A549 (cell line): Measurements from ENCODE around the gene MGAT2. TPM values are rescaled to one million over a fixed set of nuclear protein-coding genes. Genes with fewer than 3 reads are reported as not detected.

Experiments
- ATAC-seq, 2 experiments: fragments of 200-7000 bp in 1 of 2; fragments of >200 bp in 1 of 2; cut with Nextera tagmentation in 1 of 2; cut with Tn5 transposase in 1 of 2; 3 replicates each; pipeline versions ENCODE4 v1.8.0 to v1.9.1; 2018 to 2020; ENCODE audit warnings: mild to moderate bottlenecking in 1 of 2, moderate library complexity in 1 of 2
- CTCF ChIA-PET: fragments of 300-600 bp; sonication (Branson Sonifier 250); formaldehyde crosslinking; extraction: SDS; loops from one replicate; lab custom pipeline; 2021; ENCODE audit warnings: antibody characterized with exemption, inconsistent platforms; lab: Yijun Ruan, JAX
- POLR2A ChIA-PET: fragments of 350-600 bp; formaldehyde crosslinking; extraction: SDS; loops from one replicate; lab custom pipeline; 2021; ENCODE audit warnings: antibody characterized with exemption, inconsistent platforms; lab: Yijun Ruan, JAX
- DNase-seq, 2 experiments: peaks; one replicate each; pipeline versions ENCODE4 v3.0.0 to v3.0.0-alpha.2; 2011 to 2016; ENCODE audit warnings: low read depth in 1 of 2, low spot score in 1 of 2
- FAIRE-seq: peaks from 2 replicates; lab custom pipeline; 2011; peaks lifted over from hg19 to GRCh38; lab: Jason Lieb, UNC
- H3K27ac ChIP-seq, 2 experiments: fragments of >200 bp; sonication (Bioruptor Twin); formaldehyde crosslinking; 3 replicates each; pipeline ENCODE4 v1.5.1; 2016 to 2017
- H3K4me1 ChIP-seq: fragments of >200 bp; sonication (Bioruptor Twin); formaldehyde crosslinking; 3 replicates; pipeline ENCODE4 v1.6.1; 2016
- H3K4me2 ChIP-seq: fragments of >200 bp; sonication (Bioruptor Twin); formaldehyde crosslinking; 3 replicates; pipeline ENCODE4 v1.6.1; 2016
- H3K4me3 ChIP-seq: fragments of >200 bp; sonication (Bioruptor Twin); formaldehyde crosslinking; 3 replicates; pipeline ENCODE4 v1.5.1; 2016
- H3K9me3 ChIP-seq: fragments of >200 bp; sonication (Bioruptor Twin); formaldehyde crosslinking; 3 replicates; pipeline ENCODE4 v1.6.1; 2016
- CBX2 ChIP-seq: fragments of 200-600 bp; sonication (generic); IDR thresholded peaks from 2 replicates; pipeline ENCODE4 v1.6.1; 2016; ENCODE audit warnings: low read depth, mild to moderate bottlenecking, borderline replicate concordance
- CBX8 ChIP-seq: fragments of 200-600 bp; sonication (generic); IDR thresholded peaks from 2 replicates; pipeline ENCODE4 v1.6.1; 2016
- CEBPB ChIP-seq, 2 experiments: fragments of >200 bp in 1 of 2; sonication (Bioruptor Twin) in 1 of 2; formaldehyde crosslinking in 1 of 2; IDR thresholded peaks; 2 replicates each; pipeline ENCODE4 v1.6.1; 2012 to 2016
- CHD2 ChIP-seq: fragments of 150-350 bp; IDR thresholded peaks from 2 replicates; pipeline ENCODE4 v1.6.1; 2014; ENCODE audit warnings: low read length; ENCODE audit not compliant: partially characterized antibody
- CHD4 ChIP-seq: fragments of 200-600 bp; sonication (generic); IDR thresholded peaks from 2 replicates; pipeline ENCODE4 v1.6.1; 2016; ENCODE audit warnings: antibody characterized with exemption, mild to moderate bottlenecking, borderline replicate concordance
- E2F6 ChIP-seq: IDR thresholded peaks from 2 replicates; pipeline ENCODE4 v1.6.1; 2012; ENCODE audit warnings: low read depth, borderline replicate concordance
- EHMT2 ChIP-seq: fragments of 200-600 bp; sonication (generic); IDR thresholded peaks from 2 replicates; pipeline ENCODE4 v1.6.1; 2016; ENCODE audit warnings: antibody characterized with exemption, low read depth, mild to moderate bottlenecking, moderate library complexity
- EP300 ChIP-seq, 2 experiments: fragments of >200 bp; sonication (Bioruptor Twin); formaldehyde crosslinking; IDR thresholded peaks; 2 replicates in 1 of 2; 3 replicates in 1 of 2; pipeline ENCODE4 v1.6.1; 2016 to 2017
- ESRRA ChIP-seq: fragments of 150-350 bp; IDR thresholded peaks from 2 replicates; pipeline ENCODE4 v1.6.1; 2014; ENCODE audit warnings: mild to moderate bottlenecking, low read length, borderline replicate concordance
- FOSB ChIP-seq: fragments of 250-450 bp; sonication (Bioruptor Pico); IDR thresholded peaks from 2 replicates; pipeline ENCODE4 v1.5.0; 2020; ENCODE audit warnings: mild to moderate bottlenecking, moderate library complexity
- FOSL2 ChIP-seq, 2 experiments: fragments of 450-650 bp in 1 of 2; fragments of >200 bp in 1 of 2; sonication (Bioruptor Twin) in 1 of 2; formaldehyde crosslinking; IDR thresholded peaks; 2 replicates each; pipeline versions ENCODE4 v1.5.0 to v1.6.1; 2016 to 2020; ENCODE audit warnings: mild to moderate bottlenecking in 1 of 2, moderate library complexity in 1 of 2
- HES2 ChIP-seq: fragments of >200 bp; sonication (Bioruptor Twin); formaldehyde crosslinking; IDR thresholded peaks from 2 replicates; pipeline ENCODE4 v1.6.1; 2016
- HEYL ChIP-seq: fragments of 250-450 bp; sonication (Bioruptor Pico); IDR thresholded peaks from 2 replicates; pipeline ENCODE4 v1.8.0; 2021; ENCODE audit warnings: mild to moderate bottlenecking, moderate library complexity
- HOXB5 ChIP-seq: fragments of 250-450 bp; sonication (Bioruptor Pico); IDR thresholded peaks from 2 replicates; pipeline ENCODE4 v1.5.0; 2020; ENCODE audit warnings: mild to moderate bottlenecking, moderate library complexity
- JUNB ChIP-seq: fragments of >200 bp; sonication (Bioruptor Twin); formaldehyde crosslinking; IDR thresholded peaks from 2 replicates; pipeline ENCODE4 v1.6.1; 2016
- KDM1A ChIP-seq: fragments of 200-600 bp; sonication (generic); IDR thresholded peaks from 2 replicates; pipeline ENCODE4 v1.6.1; 2016; ENCODE audit warnings: low read depth, mild to moderate bottlenecking
- KDM5A ChIP-seq: fragments of 200-600 bp; sonication (generic); IDR thresholded peaks from 2 replicates; pipeline ENCODE4 v1.6.1; 2016; ENCODE audit warnings: antibody characterized with exemption, mild to moderate bottlenecking
- MYC ChIP-seq: IDR thresholded peaks from 2 replicates; pipeline ENCODE4 v1.6.1; 2012; ENCODE audit warnings: mild to moderate bottlenecking, inconsistent platforms, low read length, improper control_type of control experiment, borderline replicate concordance
- NPAS2 ChIP-seq: fragments of 250-450 bp; sonication (Bioruptor Pico); IDR thresholded peaks from 2 replicates; pipeline ENCODE4 v1.8.0; 2022; ENCODE audit warnings: mild to moderate bottlenecking, moderate library complexity, borderline replicate concordance
- PHF8 ChIP-seq: fragments of 200-600 bp; sonication (generic); IDR thresholded peaks from 2 replicates; pipeline ENCODE4 v1.6.1; 2016; ENCODE audit warnings: low read depth, mild to moderate bottlenecking, antibody characterized with exemption, moderate library complexity, borderline replicate concordance
- POLR2AphosphoS2 ChIP-seq: conservative IDR thresholded peaks from 2 replicates; pipeline ENCODE4 v1.6.1; 2012; ENCODE audit warnings: low read length, improper control_type of control experiment, inconsistent platforms
- RFX5 ChIP-seq: fragments of 450-650 bp; IDR thresholded peaks from 2 replicates; pipeline ENCODE4 v1.7.1; 2014; ENCODE audit warnings: antibody characterized with exemption, mild to moderate bottlenecking, moderate library complexity
- SMC3 ChIP-seq: fragments of >200 bp; sonication (Bioruptor Twin); formaldehyde crosslinking; IDR thresholded peaks from 3 replicates; pipeline ENCODE4 v1.6.1; 2018; ENCODE audit warnings: inconsistent platforms
- SREBF2 ChIP-seq: fragments of 450-650 bp; IDR thresholded peaks from 2 replicates; pipeline ENCODE4 v1.6.1; 2014; ENCODE audit warnings: mild to moderate bottlenecking, moderate library complexity
- TFCP2L1 ChIP-seq: fragments of 250-450 bp; sonication (Bioruptor Pico); IDR thresholded peaks from 2 replicates; pipeline ENCODE4 v1.5.0; 2021; ENCODE audit warnings: mild to moderate bottlenecking
- TP53 ChIP-seq: fragments of 250-450 bp; sonication (Bioruptor Pico); IDR thresholded peaks from 2 replicates; pipeline ENCODE4 v1.5.0; 2021; ENCODE audit warnings: mild to moderate bottlenecking, moderate library complexity
- ZFP36 ChIP-seq: fragments of 450-650 bp; IDR thresholded peaks from 2 replicates; pipeline ENCODE4 v1.6.1; 2014; ENCODE audit warnings: borderline replicate concordance; ENCODE audit not compliant: partially characterized antibody
- ZNF302 ChIP-seq: fragments of 250-450 bp; sonication (Bioruptor Pico); IDR thresholded peaks from 2 replicates; pipeline ENCODE4 v1.9.0; 2021; ENCODE audit warnings: inconsistent platforms, mild to moderate bottlenecking, moderate library complexity
- ZSCAN20 ChIP-seq: fragments of 250-450 bp; sonication (Bioruptor Pico); IDR thresholded peaks from 2 replicates; pipeline ENCODE4 v1.8.0; 2022; ENCODE audit warnings: mild to moderate bottlenecking, moderate library complexity
- WGBS: methylation state at CpG from one replicate; pipeline ENCODE4 v1.1.6; 2017; ENCODE audit errors: missing lambda C conversion rate; 5-methylcytosine and 5-hydroxymethylcytosine counted together
- polyA plus RNA-seq, 4 experiments: library from polyadenylated mRNA; depleted of rRNA in 3 of 4; stranded (reverse); fragments of >200 nt; fragmentation: RNase III in 1 of 4; extraction: RNeasy Plus Mini Kit Qiagen cat#74134 plus additional on column Dnase treatment in 1 of 4; gene quantifications; 2 replicates in 3 of 4; 3 replicates in 1 of 4; pipeline ENCODE4 v1.2.3, GENCODE V29; 2011 to 2017
- TF ChIP-seq, protein P1 (sequence below): fragments of >200 bp; sonication (Bioruptor Twin); formaldehyde crosslinking; IDR thresholded peaks from 3 replicates; pipeline ENCODE4 v1.6.1; 2016
- TF ChIP-seq, protein P2 (sequence below): IDR thresholded peaks from 2 replicates; pipeline ENCODE4 v1.6.1; 2012
- TF ChIP-seq, protein P3 (sequence below): fragments of >200 bp; sonication (Bioruptor Twin); formaldehyde crosslinking; IDR thresholded peaks from 3 replicates; pipeline ENCODE4 v1.5.1; 2016
- TF ChIP-seq, protein P4 (sequence below): fragments of 250-450 bp; sonication (Bioruptor Pico); IDR thresholded peaks from 2 replicates; pipeline ENCODE4 v1.5.0; 2021; ENCODE audit warnings: mild to moderate bottlenecking, moderate library complexity, borderline replicate concordance

MGAT2 gene
- polyA plus RNA-seq, 2 of the 4 experiments (the other 2 are of a cell fraction), result 27.0 to 35.6 TPM

DNA sequence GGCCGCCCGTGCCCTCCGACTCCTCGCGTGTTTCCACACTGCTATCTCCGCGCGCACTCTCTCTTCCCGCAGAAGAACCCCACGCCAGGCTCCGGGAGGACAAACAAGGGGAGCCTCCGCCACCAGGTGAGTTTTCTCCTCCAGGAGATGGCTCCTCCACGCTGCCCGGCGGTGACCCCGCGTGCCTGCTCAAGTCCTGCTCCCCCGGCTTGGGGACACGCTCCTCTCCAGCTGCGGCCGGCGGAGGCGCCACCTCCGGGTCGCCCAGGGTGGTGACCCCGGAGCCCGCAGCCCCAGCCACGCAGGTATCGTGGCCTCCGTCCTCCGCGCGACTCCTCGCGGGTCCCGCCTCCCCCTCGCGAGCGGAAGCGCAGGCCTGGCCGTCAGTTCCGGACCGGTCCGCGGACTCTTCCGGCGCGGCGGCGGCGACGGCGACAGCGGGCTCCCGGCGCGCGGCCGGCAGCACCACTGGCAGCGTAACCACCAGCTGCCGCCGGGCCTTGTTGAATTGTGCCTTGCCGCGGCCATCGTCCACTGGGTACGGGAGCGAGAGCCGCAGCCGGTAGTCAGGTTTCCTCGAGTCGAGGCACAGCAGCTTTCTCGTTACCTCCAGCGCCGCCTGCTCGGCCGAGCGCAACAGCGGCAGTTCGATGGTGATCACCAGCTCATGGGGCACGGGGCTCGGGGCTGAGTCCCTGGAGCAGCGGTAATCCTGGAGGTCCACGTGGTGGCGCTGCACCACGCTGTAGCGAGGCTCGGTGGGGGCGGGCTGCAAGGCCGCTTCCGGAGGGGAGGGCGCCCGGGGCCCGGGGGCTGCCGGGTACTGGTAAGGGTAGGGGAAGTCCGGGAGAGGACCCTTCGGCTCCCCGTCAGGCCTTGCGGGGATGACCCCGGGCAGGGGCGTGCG lies 13.3 kb downstream of the MGAT2 start:
- CTCF ChIA-PET, result interaction anchor here (0.5 to 5.2 kb wide), 36 partner anchors 8 to 232 kb away, joined by 3 to 55 read pairs (median 4); partner anchors contain the start of genes KLHDC2, MGAT2, NEMF and POLE2
- TF ChIP-seq ZFP36 (peak; percentile 5), E2F6 (peak; percentile 56; the same call in 1 of the 2 replicates), PHF8 (peak; percentile 55), CHD4 (no peak), FOSL2 (IDR thresholded peaks at IDR 0.05) (no peak), FOSL2 (CRISPR knock-in tag; IDR thresholded peaks at IDR 0.05) (no peak), FOSB (CRISPR knock-in tag) (no peak), HOXB5 (no peak), POLR2AphosphoS2 (no peak), RFX5 (no peak), SMC3 (peak; percentile 61), SREBF2 (no peak), ESRRA (no peak), ZNF302 (CRISPR knock-in tag) (no peak), TFCP2L1 (CRISPR knock-in tag) (no peak), CBX2 (no peak), KDM1A (no peak), NPAS2 (CRISPR knock-in tag) (no peak), CHD2 (peak; percentile 7), EP300 (IDR thresholded peaks at IDR 0.05) (no peak), ZSCAN20 (CRISPR knock-in tag) (no peak), CEBPB (IDR thresholded peaks at IDR 0.05) (no peak), TP53 (0 out of 2 replicates have a peak, but pooled peaks have one; percentile 12), HES2 (no peak), KDM5A (peak; percentile 62; the same call in 1 of the 2 replicates), CBX8 (no peak), HEYL (CRISPR knock-in tag) (no peak), MYC (no peak; the same call in 1 of the 2 replicates), EHMT2 (no peak), JUNB (no peak)
- TF ChIP-seq, protein P1, sequence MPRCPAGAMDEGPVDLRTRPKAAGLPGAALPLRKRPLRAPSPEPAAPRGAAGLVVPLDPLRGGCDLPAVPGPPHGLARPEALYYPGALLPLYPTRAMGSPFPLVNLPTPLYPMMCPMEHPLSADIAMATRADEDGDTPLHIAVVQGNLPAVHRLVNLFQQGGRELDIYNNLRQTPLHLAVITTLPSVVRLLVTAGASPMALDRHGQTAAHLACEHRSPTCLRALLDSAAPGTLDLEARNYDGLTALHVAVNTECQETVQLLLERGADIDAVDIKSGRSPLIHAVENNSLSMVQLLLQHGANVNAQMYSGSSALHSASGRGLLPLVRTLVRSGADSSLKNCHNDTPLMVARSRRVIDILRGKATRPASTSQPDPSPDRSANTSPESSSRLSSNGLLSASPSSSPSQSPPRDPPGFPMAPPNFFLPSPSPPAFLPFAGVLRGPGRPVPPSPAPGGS, result peak; percentile 55; the same call in 1 of the 3 replicates
- TF ChIP-seq, protein P2, sequence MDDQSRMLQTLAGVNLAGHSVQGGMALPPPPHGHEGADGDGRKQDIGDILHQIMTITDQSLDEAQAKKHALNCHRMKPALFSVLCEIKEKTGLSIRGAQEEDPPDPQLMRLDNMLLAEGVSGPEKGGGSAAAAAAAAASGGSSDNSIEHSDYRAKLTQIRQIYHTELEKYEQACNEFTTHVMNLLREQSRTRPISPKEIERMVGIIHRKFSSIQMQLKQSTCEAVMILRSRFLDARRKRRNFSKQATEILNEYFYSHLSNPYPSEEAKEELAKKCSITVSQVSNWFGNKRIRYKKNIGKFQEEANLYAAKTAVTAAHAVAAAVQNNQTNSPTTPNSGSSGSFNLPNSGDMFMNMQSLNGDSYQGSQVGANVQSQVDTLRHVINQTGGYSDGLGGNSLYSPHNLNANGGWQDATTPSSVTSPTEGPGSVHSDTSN, result no peak
- TF ChIP-seq, protein P3, sequence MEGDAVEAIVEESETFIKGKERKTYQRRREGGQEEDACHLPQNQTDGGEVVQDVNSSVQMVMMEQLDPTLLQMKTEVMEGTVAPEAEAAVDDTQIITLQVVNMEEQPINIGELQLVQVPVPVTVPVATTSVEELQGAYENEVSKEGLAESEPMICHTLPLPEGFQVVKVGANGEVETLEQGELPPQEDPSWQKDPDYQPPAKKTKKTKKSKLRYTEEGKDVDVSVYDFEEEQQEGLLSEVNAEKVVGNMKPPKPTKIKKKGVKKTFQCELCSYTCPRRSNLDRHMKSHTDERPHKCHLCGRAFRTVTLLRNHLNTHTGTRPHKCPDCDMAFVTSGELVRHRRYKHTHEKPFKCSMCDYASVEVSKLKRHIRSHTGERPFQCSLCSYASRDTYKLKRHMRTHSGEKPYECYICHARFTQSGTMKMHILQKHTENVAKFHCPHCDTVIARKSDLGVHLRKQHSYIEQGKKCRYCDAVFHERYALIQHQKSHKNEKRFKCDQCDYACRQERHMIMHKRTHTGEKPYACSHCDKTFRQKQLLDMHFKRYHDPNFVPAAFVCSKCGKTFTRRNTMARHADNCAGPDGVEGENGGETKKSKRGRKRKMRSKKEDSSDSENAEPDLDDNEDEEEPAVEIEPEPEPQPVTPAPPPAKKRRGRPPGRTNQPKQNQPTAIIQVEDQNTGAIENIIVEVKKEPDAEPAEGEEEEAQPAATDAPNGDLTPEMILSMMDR, result peak; percentile 84
- TF ChIP-seq, protein P4, sequence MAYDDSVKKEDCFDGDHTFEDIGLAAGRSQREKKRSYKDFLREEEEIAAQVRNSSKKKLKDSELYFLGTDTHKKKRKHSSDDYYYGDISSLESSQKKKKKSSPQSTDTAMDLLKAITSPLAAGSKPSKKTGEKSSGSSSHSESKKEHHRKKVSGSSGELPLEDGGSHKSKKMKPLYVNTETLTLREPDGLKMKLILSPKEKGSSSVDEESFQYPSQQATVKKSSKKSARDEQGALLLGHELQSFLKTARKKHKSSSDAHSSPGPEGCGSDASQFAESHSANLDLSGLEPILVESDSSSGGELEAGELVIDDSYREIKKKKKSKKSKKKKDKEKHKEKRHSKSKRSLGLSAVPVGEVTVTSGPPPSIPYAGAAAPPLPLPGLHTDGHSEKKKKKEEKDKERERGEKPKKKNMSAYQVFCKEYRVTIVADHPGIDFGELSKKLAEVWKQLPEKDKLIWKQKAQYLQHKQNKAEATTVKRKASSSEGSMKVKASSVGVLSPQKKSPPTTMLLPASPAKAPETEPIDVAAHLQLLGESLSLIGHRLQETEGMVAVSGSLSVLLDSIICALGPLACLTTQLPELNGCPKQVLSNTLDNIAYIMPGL (CRISPR knock-in tag), result no peak

More for the DNA sequence above, 13.3 kb downstream of the MGAT2 start:
- peak; percentile 89 to 90 for ATAC-seq
- Histone ChIP-seq H3K4me3 (peak overlapping the region; percentile 78), H3K4me1 (peaks cover 22% of the 10 kb centered on the region; the same call in 2 of the 3 replicates), H3K4me2 (peak overlapping the region; percentile 76), H3K9me3 (no peaks in the 10 kb centered on the region), H3K27ac (peak overlapping the region; percentile 92 to 94)
- FAIRE-seq, result no peak
- POLR2A ChIA-PET, result interaction anchor here (0.6 to 3.2 kb wide), 18 partner anchors 10 to 229 kb away, joined by 3 to 46 read pairs (median 6); partner anchors contain the start of genes KLHDC2, LRR1, MGAT2 and POLE2
- WGBS, result 3% methylated on average over 50 of the region's 101 CpGs
- peak; percentile 86 to 98 for DNase-seq
